SU-DHL-6 (cell line): ENCODE measurements around the gene MAN2B1.

Experiments
- H2AFZ ChIP-seq: fragments of 200-600 bp; sonication (generic); 2 replicates; pipeline ENCODE4 v1.6.1; 2014; ENCODE audit warnings: low read depth, mild to moderate bottlenecking, moderate library complexity, mixed read lengths, antibody characterized with exemption, low read length; ENCODE audit not compliant: severe bottlenecking
- H3F3A ChIP-seq: fragments of 200-600 bp; shearing (Covaris generic); 2 replicates; pipeline ENCODE4 v1.6.0; 2016; ENCODE audit warnings: antibody characterized with exemption, mild to moderate bottlenecking; ENCODE audit not compliant: insufficient read depth
- H3K27ac ChIP-seq: fragments of 200-600 bp; sonication (generic); 2 replicates; pipeline ENCODE4 v1.5.1; 2016; ENCODE audit warnings: low read depth, mild to moderate bottlenecking, low read length, moderate library complexity, mixed read lengths
- H3K27me3 ChIP-seq: fragments of 200-600 bp; sonication (generic), shearing (Covaris generic); 2 replicates; pipeline ENCODE4 v1.6.0; 2014; ENCODE audit warnings: mild to moderate bottlenecking, low read length
- H3K36me3 ChIP-seq: fragments of 200-600 bp; sonication (generic); 2 replicates; pipeline ENCODE4 v1.6.1; 2014; ENCODE audit warnings: mild to moderate bottlenecking, low read length, mixed read lengths
- H3K4me2 ChIP-seq: fragments of 300-600, 200-600 bp; shearing (Covaris generic), sonication (generic); 2 replicates; pipeline ENCODE4 v1.6.0; 2014; ENCODE audit warnings: low read length, low read depth, mild to moderate bottlenecking; ENCODE audit not compliant: poor library complexity, severe bottlenecking
- H3K4me3 ChIP-seq: fragments of 200-600 bp; sonication (generic); 2 replicates; pipeline ENCODE4 v1.5.1; 2014; ENCODE audit warnings: antibody characterized with exemption, low read length, mild to moderate bottlenecking, mixed read lengths; ENCODE audit not compliant: insufficient read depth, poor library complexity, severe bottlenecking
- H3K79me2 ChIP-seq: fragments of 200-600 bp; sonication (generic); 2 replicates; pipeline ENCODE4 v1.6.1; 2014; ENCODE audit warnings: mild to moderate bottlenecking, low read length, moderate library complexity; ENCODE audit not compliant: insufficient read depth
- H3K9ac ChIP-seq: fragments of 200-600 bp; sonication (generic); 2 replicates; pipeline ENCODE4 v1.7.0; 2014; ENCODE audit warnings: mild to moderate bottlenecking, low read length
- H3K9me2 ChIP-seq: fragments of 200-600 bp; sonication (generic); replicated peaks from 2 replicates; pipeline ENCODE4 v1.6.1; 2014; ENCODE audit warnings: low read length; ENCODE audit not compliant: insufficient read depth
- H3K9me3 ChIP-seq: fragments of 200-600 bp; sonication (generic); 2 replicates; pipeline ENCODE4 v1.6.1; 2014; ENCODE audit warnings: low read length, mixed read lengths; ENCODE audit not compliant: insufficient read depth
- H4K20me1 ChIP-seq: fragments of 200-600 bp; sonication (generic); 2 replicates; pipeline ENCODE4 v1.6.1; 2014; ENCODE audit warnings: low read depth, mild to moderate bottlenecking, antibody characterized with exemption, low read length, moderate library complexity, mixed read lengths
- EZH2phosphoT487 ChIP-seq: fragments of 200-600 bp; sonication (generic), shearing (Covaris generic); conservative IDR thresholded peaks from 2 replicates; pipeline ENCODE4 v1.6.1; 2018; ENCODE audit warnings: mild to moderate bottlenecking, antibody characterized with exemption, low read length, moderate library complexity, mixed read lengths
- TF ChIP-seq, protein P1 (sequence below): fragments of 200-600 bp; sonication (generic); IDR thresholded peaks from one replicate; pipeline ENCODE4 v1.5.1; 2017; ENCODE audit warnings: antibody characterized with exemption, mild to moderate bottlenecking, low read length, moderate library complexity; ENCODE audit not compliant: insufficient read depth, poor library complexity, severe bottlenecking

Gene MAN2B1

DNA sequence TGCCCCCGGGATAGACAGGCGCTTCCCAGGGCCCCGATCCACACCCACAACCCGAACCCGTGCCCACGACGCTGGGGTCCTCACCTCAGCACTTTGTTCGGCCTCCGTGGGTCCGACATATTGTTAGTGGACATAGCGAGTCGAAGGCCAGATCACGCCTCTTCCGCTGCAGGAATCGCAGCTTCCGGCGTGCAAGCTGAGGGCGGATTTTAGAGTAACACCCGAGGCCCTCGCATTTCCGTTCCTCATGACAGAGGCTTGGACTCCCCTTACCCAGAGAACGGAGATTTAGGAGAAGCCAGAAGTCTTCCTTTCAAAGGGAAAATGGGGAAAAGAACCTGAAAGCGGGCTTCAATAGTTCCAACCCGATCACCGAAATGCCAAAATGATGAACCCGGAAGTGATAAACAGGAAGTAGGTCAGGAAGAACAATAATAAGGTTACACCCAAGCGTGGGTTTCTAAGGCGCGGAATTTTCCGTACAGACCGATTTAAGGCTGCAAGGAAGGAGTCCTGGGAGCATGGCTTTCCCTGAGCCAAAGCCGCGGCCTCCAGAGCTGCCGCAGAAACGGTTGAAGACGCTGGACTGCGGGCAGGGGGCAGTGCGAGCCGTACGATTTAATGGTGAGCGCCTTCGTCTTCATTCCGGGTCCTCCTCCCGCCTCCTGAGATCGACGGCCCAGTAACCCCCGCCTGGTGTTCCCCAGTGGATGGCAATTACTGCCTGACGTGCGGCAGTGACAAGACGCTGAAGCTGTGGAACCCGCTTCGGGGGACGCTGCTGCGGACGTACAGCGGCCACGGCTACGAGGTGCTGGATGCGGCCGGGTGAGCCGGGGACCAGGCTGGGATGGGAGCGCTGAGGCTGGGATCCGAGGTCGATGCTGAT is 3.0 kb upstream of the MAN2B1 start:
- peaks cover 40% of the 10 kb centered on the region for H3K79me2 ChIP-seq

DNA sequence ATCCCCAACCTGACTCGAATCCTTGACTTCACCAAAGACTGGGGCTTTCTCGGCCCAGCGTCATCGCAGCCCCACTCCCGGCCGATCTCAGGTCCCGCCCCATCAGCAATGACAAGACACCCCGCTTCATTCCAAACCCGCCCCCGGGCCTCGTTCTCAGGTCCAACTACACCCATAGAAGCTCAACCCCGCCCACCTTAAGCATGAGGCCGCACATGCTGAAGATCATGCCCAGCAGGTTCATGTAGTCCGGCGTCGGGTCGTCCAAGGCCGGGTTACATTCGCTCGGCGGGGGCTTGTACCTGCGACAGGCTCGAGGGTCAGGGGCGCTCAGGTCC is 2.4 kb upstream of the MAN2B1 start:
- peak overlapping the region; percentile 82; the same call in 1 of the 2 replicates for H3K27ac ChIP-seq
- peaks cover 46% of the 10 kb centered on the region for H3K79me2 ChIP-seq
- H3K27me3 ChIP-seq = no peaks in the 10 kb centered on the region
- H2AFZ ChIP-seq = peak overlapping the region; percentile 85
- no peaks in the 10 kb centered on the region for H4K20me1 ChIP-seq
- no peaks in the 10 kb centered on the region for H3K9me3 ChIP-seq
- no peaks in the 10 kb centered on the region for H3K9me2 ChIP-seq
- H3K4me2 ChIP-seq = peak overlapping the region; percentile 66
- H3K36me3 ChIP-seq = no peaks in the 10 kb centered on the region
- peaks cover 7% of the 10 kb centered on the region; the same call in 1 of the 2 replicates for H3F3A ChIP-seq
- peak overlapping the region; percentile 81 for H3K4me3 ChIP-seq
- TF ChIP-seq, protein P1, sequence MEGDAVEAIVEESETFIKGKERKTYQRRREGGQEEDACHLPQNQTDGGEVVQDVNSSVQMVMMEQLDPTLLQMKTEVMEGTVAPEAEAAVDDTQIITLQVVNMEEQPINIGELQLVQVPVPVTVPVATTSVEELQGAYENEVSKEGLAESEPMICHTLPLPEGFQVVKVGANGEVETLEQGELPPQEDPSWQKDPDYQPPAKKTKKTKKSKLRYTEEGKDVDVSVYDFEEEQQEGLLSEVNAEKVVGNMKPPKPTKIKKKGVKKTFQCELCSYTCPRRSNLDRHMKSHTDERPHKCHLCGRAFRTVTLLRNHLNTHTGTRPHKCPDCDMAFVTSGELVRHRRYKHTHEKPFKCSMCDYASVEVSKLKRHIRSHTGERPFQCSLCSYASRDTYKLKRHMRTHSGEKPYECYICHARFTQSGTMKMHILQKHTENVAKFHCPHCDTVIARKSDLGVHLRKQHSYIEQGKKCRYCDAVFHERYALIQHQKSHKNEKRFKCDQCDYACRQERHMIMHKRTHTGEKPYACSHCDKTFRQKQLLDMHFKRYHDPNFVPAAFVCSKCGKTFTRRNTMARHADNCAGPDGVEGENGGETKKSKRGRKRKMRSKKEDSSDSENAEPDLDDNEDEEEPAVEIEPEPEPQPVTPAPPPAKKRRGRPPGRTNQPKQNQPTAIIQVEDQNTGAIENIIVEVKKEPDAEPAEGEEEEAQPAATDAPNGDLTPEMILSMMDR = no peak
- TF ChIP-seq EZH2phosphoT487 = no peak
- peak overlapping the region; percentile 81 for H3K9ac ChIP-seq

More for the DNA sequence above, 3.0 kb upstream of the MAN2B1 start:
- TF ChIP-seq, protein P1 = no peak
- TF ChIP-seq EZH2phosphoT487 = no peak
- Histone ChIP-seq H4K20me1 (no peaks in the 10 kb centered on the region), H3K9me3 (no peaks in the 10 kb centered on the region), H2AFZ (peak overlapping the region; percentile 85), H3K4me2 (peak overlapping the region; percentile 66), H3K4me3 (peak overlapping the region; percentile 81), H3K27ac (peak overlapping the region; percentile 82), H3F3A (peaks cover 7% of the 10 kb centered on the region; the same call in 1 of the 2 replicates), H3K27me3 (no peaks in the 10 kb centered on the region), H3K9ac (peak overlapping the region; percentile 81), H3K36me3 (no peaks in the 10 kb centered on the region), H3K9me2 (no peaks in the 10 kb centered on the region)

DNA sequence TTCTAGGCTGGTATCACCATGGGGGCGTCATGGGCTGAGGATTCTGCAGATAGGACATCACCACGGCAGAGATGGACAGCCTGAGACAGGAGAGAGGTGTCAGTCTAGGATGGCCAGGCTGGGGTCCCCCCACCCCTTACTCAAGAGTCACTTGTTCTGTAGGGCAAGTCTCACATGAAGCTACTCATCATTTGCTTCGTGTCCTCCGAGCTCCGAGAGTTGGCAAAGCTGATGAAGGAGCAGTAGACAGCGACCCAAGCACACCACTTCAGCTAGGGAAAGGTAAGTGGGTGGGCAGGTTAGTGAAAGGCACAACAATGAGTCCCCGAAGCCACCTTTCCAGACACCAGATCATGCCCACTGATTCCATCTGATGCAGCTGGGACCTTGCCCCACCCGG is 1.8 kb upstream of the MAN2B1 start:
- Histone ChIP-seq H3K27ac (no peak overlapping the region), H2AFZ (no peak overlapping the region), H3K79me2 (peaks cover 46% of the 10 kb centered on the region), H3K9me2 (no peaks in the 10 kb centered on the region), H3F3A (peaks cover 7% of the 10 kb centered on the region; the same call in 1 of the 2 replicates), H3K9me3 (no peaks in the 10 kb centered on the region), H3K36me3 (no peaks in the 10 kb centered on the region; the same call in 1 of the 2 replicates), H3K4me2 (peak overlapping the region; percentile 66), H3K4me3 (peak overlapping the region; percentile 81), H4K20me1 (no peaks in the 10 kb centered on the region), H3K9ac (peak overlapping the region; percentile 81), H3K27me3 (no peaks in the 10 kb centered on the region)
- TF ChIP-seq EZH2phosphoT487 = no peak
- TF ChIP-seq, protein P1 = no peak
